Measurements from ENCODE around the gene CDS1.
"Not testable (repeated sequence)": the region's sequence is repeated elsewhere in the genome, so short reads cannot be mapped to it uniquely, and the experiment has no call there.

The CDS1 gene

DNA sequence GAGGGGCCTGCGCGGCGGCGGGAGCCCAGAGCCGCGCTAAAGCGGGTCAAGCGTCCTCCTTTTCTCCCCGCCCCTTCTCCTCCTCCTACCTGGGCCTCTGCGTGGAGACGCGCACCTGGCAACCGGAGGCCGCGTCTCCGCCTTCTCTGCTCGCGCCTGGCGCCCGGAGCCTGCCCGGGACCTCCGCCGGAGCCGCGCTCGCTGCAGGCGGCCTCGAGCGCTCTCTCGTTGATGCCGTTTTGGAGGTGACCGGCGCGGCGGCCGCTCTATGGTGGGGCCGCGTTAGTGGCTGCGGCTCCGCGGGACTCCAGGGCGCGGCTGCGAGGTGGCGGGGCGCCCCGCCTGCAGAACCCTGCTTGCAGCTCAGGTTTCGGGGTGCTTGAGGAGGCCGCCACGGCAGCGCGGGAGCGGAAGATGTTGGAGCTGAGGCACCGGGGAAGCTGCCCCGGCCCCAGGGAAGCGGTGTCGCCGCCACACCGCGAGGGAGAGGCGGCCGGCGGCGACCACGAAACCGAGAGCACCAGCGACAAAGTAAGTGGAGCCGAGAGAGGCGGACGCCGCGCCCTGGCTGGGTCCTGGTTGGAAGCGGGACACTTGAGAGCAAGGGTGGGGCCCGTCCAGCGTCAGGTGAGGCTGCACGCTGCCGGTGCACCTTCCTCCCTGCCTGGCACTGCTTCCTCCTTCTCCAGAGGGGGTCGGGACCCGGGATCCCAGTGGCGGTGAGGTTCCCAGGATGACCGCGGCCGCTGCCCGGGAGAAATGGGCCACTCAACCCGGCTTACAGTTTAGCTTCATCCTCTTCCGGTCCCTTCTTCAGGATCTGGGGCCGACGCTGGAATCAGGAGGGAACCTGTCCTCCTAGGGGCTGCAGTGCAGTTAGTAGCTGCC lies at the start of gene CDS1:
TSS of gene CDS1 (plus strand) at position 140 of the 888 bp plus-strand sequence. CDS start at position 415, 275 bp downstream.
- peak within 1 kb of the TSS; percentile 75 for H3K4me3 Mint-ChIP-seq
- DNase-seq, result no peak
- peak within 1 kb of the TSS; percentile 73 for H3K27ac Mint-ChIP-seq
- H3K36me3 Mint-ChIP-seq (ENCODE audit: low read depth), result no peaks in the 10 kb centered on the region
- H3K9me3 Mint-ChIP-seq, result no peaks in the 10 kb centered on the region
- peaks cover 17% of the 10 kb centered on the region for H3K4me1 Mint-ChIP-seq (ENCODE audit: low read depth)
- H3K27me3 Mint-ChIP-seq, result peaks cover 55% of the 10 kb centered on the region

DNA sequence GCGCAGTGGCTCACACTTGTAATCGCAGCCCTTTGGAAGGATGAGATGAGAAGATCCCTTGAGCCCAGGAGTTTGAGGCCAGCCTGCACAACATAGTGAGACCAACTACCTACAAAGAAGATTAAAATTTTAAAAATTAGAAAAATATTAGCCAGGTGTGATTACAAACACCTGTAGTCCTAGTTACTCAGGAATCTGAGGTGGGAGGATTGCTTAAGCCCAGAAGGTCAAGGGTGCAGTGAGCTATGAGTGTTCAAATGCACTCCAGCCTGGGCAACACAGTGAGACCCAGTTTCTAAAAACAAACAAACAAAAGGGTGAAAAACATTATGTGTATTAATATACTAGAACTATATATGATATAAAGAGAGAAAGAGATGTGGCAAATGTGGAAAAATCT lies 47.0 kb upstream of the CDS1 start:
- H3K36me3 Mint-ChIP-seq (ENCODE audit: low read depth), result no peaks in the 10 kb centered on the region
- peaks cover 27% of the 10 kb centered on the region for H3K27me3 Mint-ChIP-seq
- no peak overlapping the region for H3K27ac Mint-ChIP-seq
- DNase-seq, result no peak
- H3K4me1 Mint-ChIP-seq (ENCODE audit: low read depth), result no peaks in the 10 kb centered on the region
- H3K4me3 Mint-ChIP-seq, result no peak overlapping the region
- no peaks in the 10 kb centered on the region for H3K9me3 Mint-ChIP-seq

DNA sequence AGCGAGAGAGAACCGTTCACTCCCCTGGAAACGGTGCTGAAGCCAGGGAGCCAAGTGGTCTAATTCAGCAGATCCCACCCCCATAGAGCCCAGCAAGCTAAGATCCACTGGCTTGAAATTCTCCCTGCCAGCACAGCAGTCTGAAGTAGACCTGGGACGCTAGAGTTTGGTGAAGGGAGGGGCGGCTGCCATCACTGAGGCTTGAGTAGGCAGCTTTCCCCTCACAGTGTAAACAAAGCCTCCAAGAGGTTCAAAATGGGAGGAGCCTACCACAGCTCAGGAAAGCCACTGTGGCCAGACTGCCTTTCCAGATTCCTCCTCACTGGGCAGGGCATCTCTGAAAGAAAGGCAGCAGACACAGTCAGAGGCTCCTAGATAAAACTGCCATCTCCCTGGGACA lies 37.8 kb upstream of the CDS1 start:
- no peaks in the 10 kb centered on the region for H3K4me1 Mint-ChIP-seq (ENCODE audit: low read depth)
- DNase-seq, result no peak
- peaks cover 29% of the 10 kb centered on the region for H3K27me3 Mint-ChIP-seq
- no peak overlapping the region for H3K4me3 Mint-ChIP-seq
- H3K27ac Mint-ChIP-seq, result no peak overlapping the region
- H3K9me3 Mint-ChIP-seq, result no peaks in the 10 kb centered on the region
- H3K36me3 Mint-ChIP-seq (ENCODE audit: low read depth), result no peaks in the 10 kb centered on the region

DNA sequence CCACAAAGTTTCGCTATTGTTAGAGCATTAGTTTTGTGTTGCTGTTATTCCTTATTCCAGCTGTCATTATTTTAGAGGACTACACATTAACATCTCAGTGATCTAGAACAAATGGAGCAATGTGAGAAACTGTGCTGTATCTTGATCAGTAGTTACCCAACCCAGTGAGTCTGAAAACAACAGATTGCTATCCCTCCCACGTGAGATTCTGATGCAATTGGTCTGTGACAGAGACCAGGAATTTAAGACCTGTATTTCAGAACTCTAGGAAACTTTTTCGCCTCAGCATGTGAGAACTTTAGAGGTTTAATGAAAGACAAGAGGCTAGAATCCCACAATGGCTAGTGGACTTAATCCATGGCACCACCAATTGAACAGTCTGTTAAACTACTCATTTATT lies 35.7 kb upstream of the CDS1 start:
- no peaks in the 10 kb centered on the region for H3K4me1 Mint-ChIP-seq (ENCODE audit: low read depth)
- H3K27me3 Mint-ChIP-seq, result peaks cover 34% of the 10 kb centered on the region
- no peak overlapping the region for H3K4me3 Mint-ChIP-seq
- DNase-seq, result no peak
- H3K27ac Mint-ChIP-seq, result no peak overlapping the region
- no peaks in the 10 kb centered on the region for H3K9me3 Mint-ChIP-seq
- H3K36me3 Mint-ChIP-seq (ENCODE audit: low read depth), result no peaks in the 10 kb centered on the region

DNA sequence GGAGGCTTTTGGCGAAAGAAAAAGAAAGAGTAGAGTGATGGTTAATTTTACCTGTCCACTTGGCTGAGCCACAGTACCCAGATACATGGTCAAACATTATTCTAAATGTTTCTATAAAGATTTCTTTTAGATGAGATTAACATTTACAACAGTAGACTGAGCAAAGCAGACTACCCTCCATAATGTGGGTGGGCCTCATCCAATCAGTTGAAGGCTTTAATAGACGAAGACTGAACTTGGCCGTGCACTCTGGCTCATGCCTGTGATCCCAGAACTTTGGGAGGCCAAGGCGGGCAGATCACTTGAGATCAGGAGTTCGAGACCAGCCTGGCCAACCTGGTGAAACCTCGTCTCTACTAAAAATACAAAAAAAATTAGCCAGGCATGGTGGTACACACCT lies 33.7 kb upstream of the CDS1 start:
- H3K4me3 Mint-ChIP-seq; H3K4me1 Mint-ChIP-seq (ENCODE audit: low read depth); DNase-seq; H3K27ac Mint-ChIP-seq; H3K9me3 Mint-ChIP-seq; H3K36me3 Mint-ChIP-seq (ENCODE audit: low read depth): not testable (repeated sequence)
- peaks cover 31% of the 10 kb centered on the region for H3K27me3 Mint-ChIP-seq

DNA sequence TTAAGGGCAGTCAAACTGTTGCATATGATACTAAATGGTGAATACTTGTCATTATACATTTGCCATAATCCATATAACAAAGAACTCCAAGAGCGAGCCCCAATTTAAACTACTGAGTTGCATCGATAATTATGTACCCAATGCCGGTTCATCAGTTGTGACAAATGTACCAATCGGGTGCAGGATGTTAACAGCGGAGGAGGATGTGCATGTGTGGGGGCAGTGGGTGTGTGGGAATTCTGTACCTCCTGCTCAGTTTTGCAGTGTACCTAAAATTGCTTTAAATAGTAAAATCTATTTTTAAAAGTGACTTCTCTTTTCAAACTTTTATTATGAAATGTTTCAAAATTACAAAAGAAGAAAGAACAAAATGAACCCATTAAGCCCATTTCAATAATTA lies 20.8 kb upstream of the CDS1 start:
- Mint-ChIP-seq H3K27ac (no peak overlapping the region), H3K9me3 (no peaks in the 10 kb centered on the region), H3K4me3 (no peak overlapping the region), H3K27me3 (peaks cover 43% of the 10 kb centered on the region), H3K36me3 (ENCODE audit: low read depth) (no peaks in the 10 kb centered on the region), H3K4me1 (ENCODE audit: low read depth) (no peaks in the 10 kb centered on the region)
- no peak for DNase-seq

DNA sequence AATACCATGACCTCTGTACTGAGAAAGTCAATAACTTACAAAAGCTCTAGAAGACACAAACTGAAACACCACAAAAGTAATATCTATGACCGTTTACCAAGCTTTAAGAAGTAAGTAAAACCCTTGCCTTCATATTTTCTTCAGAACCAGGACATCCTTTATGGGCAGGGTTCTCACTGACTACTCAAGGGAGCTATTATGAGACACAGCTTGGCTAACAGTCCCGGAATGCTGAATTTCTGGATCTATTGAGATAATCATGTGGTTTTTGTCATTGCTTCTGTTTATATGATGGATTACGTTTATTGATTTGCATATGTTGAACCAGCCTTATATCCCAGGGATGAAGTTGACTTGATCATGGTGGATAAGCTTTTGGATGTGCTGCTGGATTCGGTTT lies 19.9 kb upstream of the CDS1 start:
- no peak for DNase-seq
- H3K36me3 Mint-ChIP-seq (ENCODE audit: low read depth), result no peaks in the 10 kb centered on the region
- no peaks in the 10 kb centered on the region for H3K9me3 Mint-ChIP-seq
- H3K4me3 Mint-ChIP-seq, result no peak overlapping the region
- H3K27ac Mint-ChIP-seq, result no peak overlapping the region
- H3K27me3 Mint-ChIP-seq, result peaks cover 42% of the 10 kb centered on the region
- no peaks in the 10 kb centered on the region for H3K4me1 Mint-ChIP-seq (ENCODE audit: low read depth)

DNA sequence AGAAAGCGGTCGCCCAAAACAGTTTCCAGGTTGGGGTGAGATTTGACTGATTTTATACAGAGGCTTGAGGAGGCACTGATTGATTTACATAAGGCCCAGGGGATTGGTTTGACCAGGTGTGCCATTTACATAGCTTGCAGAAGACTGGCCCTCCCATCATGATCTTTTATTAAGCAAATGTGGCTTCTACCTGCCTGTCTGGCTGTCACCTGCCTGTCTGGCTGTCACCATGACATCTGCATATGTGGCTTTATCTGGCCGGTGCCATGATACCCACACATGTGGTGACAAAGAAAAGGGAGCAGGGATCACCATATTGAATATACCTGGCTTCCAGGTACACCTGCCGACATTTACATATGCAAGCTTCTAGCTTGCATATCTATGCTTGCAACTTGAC lies 17.0 kb upstream of the CDS1 start:
- peaks cover 43% of the 10 kb centered on the region for H3K27me3 Mint-ChIP-seq
- H3K4me3 Mint-ChIP-seq, result no peak overlapping the region
- H3K9me3 Mint-ChIP-seq, result no peaks in the 10 kb centered on the region
- no peak for DNase-seq
- H3K36me3 Mint-ChIP-seq (ENCODE audit: low read depth), result no peaks in the 10 kb centered on the region
- no peak overlapping the region for H3K27ac Mint-ChIP-seq
- H3K4me1 Mint-ChIP-seq (ENCODE audit: low read depth), result no peaks in the 10 kb centered on the region

DNA sequence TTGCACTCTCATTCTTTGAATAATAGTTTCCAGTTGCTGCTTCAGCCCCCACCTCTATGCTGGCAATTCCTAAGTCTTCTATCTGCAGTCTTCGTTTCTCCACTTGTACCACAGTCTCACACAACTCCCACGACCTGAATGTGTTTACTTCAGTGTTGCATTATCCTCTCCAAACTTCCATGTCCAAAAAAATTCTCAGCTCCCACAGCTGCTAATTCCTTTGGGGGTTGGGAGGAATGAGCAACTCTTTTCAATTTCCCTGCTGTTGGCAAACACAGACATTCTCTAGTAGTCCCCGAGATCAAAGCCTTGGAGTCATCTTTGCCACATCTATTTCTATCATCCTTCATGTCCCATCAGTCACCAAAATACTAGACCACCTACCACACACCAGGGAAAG lies 14.4 kb upstream of the CDS1 start:
- Mint-ChIP-seq H3K9me3 (no peaks in the 10 kb centered on the region), H3K36me3 (ENCODE audit: low read depth) (no peaks in the 10 kb centered on the region), H3K27me3 (peaks cover 41% of the 10 kb centered on the region), H3K27ac (no peak overlapping the region), H3K4me1 (ENCODE audit: low read depth) (peaks cover 5% of the 10 kb centered on the region), H3K4me3 (no peak overlapping the region)
- DNase-seq, result no peak

DNA sequence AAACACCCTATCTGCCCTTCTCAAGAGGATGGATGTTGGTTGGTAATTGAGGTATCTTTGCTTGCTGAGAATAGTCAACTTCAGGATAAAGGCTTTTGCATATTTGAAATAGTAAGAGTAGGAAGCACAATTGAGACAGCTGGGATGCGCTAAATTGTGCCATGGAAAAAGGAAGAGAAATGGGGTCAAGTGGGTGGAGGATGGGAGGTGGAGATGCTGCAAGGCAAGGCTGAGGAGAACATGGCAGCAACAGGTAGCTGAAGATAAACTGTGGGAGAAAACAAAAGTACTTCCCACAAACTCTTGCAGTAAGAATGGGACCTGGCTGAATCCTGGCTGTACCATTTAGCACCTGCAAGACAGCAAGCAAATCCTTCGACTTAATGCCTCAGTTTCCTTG lies 13.9 kb upstream of the CDS1 start:
- DNase-seq, result no peak
- Mint-ChIP-seq H3K27ac (no peak overlapping the region), H3K4me3 (no peak overlapping the region), H3K9me3 (no peaks in the 10 kb centered on the region), H3K36me3 (ENCODE audit: low read depth) (no peaks in the 10 kb centered on the region), H3K27me3 (peaks cover 39% of the 10 kb centered on the region), H3K4me1 (ENCODE audit: low read depth) (peaks cover 10% of the 10 kb centered on the region)

DNA sequence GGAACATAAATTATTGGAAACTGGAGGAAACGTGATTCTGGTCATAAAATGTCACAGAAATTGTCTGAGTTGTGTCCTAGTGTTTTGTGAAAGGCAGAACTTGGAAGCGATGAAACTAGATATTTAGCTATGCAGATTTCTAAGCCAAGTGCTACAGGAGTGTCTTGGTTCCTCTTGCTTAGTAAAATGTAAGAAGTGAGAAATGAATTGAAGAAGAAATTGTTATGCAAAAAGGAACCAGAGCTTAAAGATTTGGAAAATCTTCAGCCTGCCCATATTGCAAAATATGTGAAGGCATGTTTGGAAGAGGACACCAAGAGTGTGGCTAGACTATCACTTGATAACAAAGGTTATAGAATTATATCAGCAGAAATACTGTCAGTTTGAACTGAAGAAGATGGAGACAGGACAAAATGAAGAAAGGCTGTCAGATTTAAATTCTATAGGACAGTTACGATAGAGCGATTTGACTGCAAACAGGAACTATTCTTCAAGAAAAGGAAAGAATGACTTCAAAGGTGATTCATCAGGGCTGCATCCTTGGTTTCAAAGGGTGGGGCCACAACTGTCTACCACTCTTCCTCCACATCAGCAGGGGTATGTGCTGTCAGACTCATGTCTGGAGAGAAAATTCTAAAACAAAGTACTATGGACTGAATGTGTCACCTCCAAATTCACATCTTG lies 9.4 kb upstream of the CDS1 start:
- H3K4me1 Mint-ChIP-seq (ENCODE audit: low read depth), result peaks cover 14% of the 10 kb centered on the region
- no peaks in the 10 kb centered on the region for H3K9me3 Mint-ChIP-seq
- H3K27me3 Mint-ChIP-seq, result peaks cover 34% of the 10 kb centered on the region
- no peaks in the 10 kb centered on the region for H3K36me3 Mint-ChIP-seq (ENCODE audit: low read depth)
- DNase-seq, result no peak
- H3K27ac Mint-ChIP-seq, result no peak overlapping the region
- H3K4me3 Mint-ChIP-seq, result no peak overlapping the region

DNA sequence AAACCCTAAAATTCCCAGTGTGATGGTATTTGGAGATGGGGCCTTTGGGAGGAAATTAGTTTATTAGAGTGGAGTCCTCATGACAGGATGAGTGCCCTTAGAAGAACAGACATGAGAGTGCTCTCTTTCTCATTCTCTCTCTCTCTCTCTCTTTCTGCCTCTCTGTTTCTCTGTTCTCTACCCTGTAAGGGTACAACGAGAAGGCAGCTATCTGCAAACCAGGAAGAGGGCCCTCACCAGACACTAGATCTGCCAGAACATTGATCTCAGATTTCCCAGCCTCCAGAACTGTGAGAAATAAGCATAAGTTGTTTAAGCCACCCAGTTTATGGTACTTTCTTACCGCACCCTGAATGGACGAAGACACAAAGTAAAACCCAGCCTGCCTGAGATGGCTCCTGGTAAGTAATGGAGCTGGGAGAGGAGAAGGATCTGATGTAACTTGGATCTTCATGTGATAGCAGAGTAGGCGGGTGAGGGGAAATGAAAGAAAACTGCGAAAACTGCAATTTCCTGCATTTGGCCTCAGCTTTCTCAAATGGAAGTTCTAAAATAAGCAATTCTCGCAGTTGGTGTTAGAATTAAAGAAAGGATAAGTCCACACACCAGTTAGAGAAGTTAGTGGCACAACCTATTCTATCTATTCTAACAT lies 8.7 kb upstream of the CDS1 start:
- DNase-seq, result no peak
- no peak overlapping the region for H3K4me3 Mint-ChIP-seq
- H3K36me3 Mint-ChIP-seq (ENCODE audit: low read depth), result no peaks in the 10 kb centered on the region
- H3K27ac Mint-ChIP-seq, result no peak overlapping the region
- no peaks in the 10 kb centered on the region for H3K9me3 Mint-ChIP-seq
- peaks cover 28% of the 10 kb centered on the region for H3K27me3 Mint-ChIP-seq
- peaks cover 14% of the 10 kb centered on the region for H3K4me1 Mint-ChIP-seq (ENCODE audit: low read depth)

DNA sequence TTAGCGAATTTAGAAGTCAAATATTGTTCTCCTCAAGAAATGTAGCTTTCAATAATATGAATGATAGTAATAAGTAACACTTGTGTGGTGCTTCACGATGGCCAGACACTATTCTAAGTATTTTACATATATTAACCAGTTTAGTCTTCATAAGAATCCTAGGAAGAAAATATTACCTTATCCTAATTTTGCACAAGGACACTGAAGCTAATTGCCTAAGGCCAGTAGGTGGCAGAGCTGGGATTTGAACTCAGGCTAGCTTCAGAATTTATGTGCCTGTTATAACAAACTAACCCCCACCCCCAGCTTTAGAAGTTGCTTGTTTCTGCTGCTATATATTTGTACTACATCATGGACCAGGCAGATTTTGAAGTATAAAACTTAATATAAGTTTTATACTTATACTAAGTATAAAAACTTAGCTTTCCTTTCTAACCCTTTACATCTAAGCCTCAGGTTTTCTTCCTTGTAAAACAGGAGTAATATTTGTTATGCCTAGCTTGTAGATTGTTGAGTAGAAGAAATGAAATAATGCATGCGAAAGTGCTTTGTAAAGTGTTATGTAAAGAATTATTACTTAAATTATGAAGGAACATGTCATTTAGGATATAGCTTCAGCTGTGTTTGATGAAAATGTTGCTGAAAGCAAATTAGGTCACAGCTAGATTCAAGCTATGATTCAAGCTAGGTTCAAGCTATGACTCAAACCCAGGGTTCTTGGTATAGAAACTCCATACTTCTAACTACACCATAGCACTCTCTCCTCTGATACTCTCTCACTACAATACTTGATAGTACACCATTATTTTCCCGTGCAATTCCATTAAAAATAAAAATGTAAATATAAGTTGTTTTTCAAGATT lies 4.2 kb upstream of the CDS1 start:
- no peaks in the 10 kb centered on the region for H3K9me3 Mint-ChIP-seq
- no peak for DNase-seq
- H3K27me3 Mint-ChIP-seq, result peaks cover 34% of the 10 kb centered on the region
- no peaks in the 10 kb centered on the region for H3K36me3 Mint-ChIP-seq (ENCODE audit: low read depth)
- H3K4me3 Mint-ChIP-seq, result no peak overlapping the region
- H3K27ac Mint-ChIP-seq, result no peak overlapping the region
- H3K4me1 Mint-ChIP-seq (ENCODE audit: low read depth), result peaks cover 15% of the 10 kb centered on the region

DNA sequence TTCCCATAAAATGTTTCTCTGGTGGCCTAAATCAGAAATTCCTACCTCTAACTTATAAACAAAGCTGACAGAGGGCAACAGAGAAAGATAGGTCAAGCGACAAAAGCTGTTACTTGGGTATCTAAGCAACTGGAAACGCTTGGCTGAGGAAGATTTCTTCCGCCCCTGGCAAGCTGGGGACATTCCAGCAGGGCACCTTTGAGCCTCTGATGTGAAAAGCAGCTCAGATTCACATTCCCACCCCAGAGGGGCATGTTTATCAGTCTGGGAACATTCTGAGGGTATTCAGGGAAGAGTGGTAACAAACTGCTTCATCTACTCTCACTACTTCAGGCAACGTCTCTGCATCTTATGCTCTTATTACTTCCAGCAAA lies 3.5 kb upstream of the CDS1 start:
- no peak overlapping the region for H3K27ac Mint-ChIP-seq

More for the DNA sequence above, 3.5 kb upstream of the CDS1 start:
- DNase-seq, result no peak
- no peak overlapping the region for H3K4me3 Mint-ChIP-seq
- peaks cover 15% of the 10 kb centered on the region for H3K4me1 Mint-ChIP-seq (ENCODE audit: low read depth)
- no peaks in the 10 kb centered on the region for H3K36me3 Mint-ChIP-seq (ENCODE audit: low read depth)
- H3K9me3 Mint-ChIP-seq, result no peaks in the 10 kb centered on the region
- H3K27me3 Mint-ChIP-seq, result peaks cover 38% of the 10 kb centered on the region
